ENCODE results near the gene FBRSL1.

DNA sequence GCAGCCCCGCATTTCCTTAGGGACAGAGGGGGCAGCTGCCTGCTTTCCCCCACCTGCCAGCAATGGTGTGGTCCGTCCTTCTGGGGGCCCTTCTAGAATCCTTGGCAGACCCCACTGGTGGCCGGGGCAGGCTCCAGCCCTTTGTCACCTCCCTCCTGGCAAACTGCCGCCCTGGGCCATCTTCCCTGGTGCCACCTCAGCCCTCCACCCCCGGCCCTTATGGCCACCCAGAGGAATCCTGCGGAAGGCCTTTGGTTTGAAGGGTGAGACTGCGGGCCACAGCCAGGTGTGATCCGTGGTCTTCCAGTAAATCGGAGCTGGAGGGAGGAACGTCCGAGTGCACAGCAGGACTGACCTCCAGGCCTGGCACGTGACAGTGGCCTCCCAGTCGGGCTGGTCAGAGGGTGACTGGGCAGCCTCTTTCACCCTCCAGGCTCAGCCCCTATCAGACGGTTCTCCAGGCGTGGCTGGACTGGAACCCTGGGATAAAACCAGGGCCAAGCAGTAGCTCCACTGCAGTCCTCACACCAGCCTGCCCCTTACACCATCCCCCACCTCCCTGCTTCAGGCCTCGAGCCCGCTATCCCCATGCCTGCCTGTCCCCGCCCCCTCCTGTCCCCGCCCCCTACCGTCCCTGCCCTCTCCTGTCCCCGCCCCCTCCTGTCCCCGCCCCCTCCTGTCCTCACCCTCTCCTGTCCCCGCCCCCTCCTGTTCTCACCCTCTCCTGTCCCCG is 12.4 kb downstream of the FBRSL1 start:
- TF ChIP-seq YY1 (IDR thresholded peaks at IDR 0.05; ENCODE audit: low read depth, low read length): no peak
- TF ChIP-seq POLR2A (IDR thresholded peaks at IDR 0.05; ENCODE audit: control extremely low read depth in 1 of 2, low read depth in 2 of 2, low read length in 2 of 2): no peak
